ENCODE results near the gene AMMECR1.

- TF ChIP-seq CTCF (conservative IDR thresholded peaks at IDR 0.05; ENCODE audit: low read depth, low read length) (no peak), MXI1 (IDR thresholded peaks at IDR 0.05; ENCODE audit: borderline replicate concordance, low read depth, low read length) (no peak), SMC3 (IDR thresholded peaks at IDR 0.05; ENCODE audit: low read depth, low read length) (no peak), RCOR1 (IDR thresholded peaks at IDR 0.05; ENCODE audit: insufficient replicate concordance, low read length) (no peak), RAD21 (IDR thresholded peaks at IDR 0.05; ENCODE audit: low read length) (no peak), POLR2A (IDR thresholded peaks at IDR 0.05; ENCODE audit: low read depth, low read length) (no peak), FOS (IDR thresholded peaks at IDR 0.05; ENCODE audit: low read depth, low read length) (no peak), ELK1 (IDR thresholded peaks at IDR 0.05; ENCODE audit: borderline replicate concordance, low read depth, low read length) (no peak), CEBPB (IDR thresholded peaks at IDR 0.05; ENCODE audit: low read depth, low read length) (no peak)
Measured at GRCh38 chrX:110251526-110251925, 66.4 kb downstream of the AMMECR1 start.
